ENCODE results near the gene SLC29A3. TPM values are rescaled to one million over a fixed set of nuclear protein-coding genes. Genes with fewer than 3 reads are reported as not detected.
A peak's percentile ranks its signal among the peaks of the same experiment; 100 is the strongest.

Gene SLC29A3
- total and polyA plus RNA-seq, 5 experiments from 2014 or later = 3.7 to 10.4 (median 8.2) TPM

DNA sequence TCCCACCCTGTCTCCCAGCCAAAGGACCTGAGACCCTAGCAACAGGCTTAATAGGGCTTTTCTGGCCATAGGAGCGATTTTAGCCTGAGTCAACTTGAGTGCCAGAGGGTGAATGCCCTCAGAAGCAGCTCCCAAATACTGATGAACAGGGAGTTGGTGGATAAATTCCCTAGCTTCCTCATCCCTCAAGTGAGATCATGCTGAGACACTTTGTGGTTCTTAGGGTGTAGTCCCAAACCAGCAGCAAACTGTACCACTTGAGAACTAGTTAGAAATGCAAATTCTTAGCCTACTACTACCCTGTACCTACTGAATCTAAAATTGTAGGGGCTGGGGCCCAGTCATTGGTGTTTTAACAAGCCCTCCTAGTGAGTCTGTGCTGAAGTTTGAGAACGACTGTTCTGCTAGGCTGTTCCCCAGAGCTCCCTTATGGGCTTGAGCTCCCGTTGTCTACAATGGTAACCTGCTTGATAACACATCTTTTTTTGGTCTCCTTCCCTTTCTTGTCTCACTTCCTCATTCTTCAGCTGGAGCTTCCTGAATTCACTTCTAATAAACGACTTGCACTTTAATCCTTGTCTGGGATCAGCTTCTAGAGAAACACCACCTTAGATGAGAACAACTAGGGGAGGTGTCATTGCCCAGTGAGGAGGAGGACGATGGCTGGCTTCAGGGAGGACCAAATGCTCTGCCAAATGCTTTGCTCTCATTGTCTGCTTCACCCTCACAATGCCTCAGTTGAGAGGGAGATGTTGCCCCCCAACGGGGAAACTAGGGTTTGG, 59.5 kb downstream of the SLC29A3 start:
- POLR2A ChIA-PET = interaction anchor here (1.0 to 1.5 kb wide), 2 partner anchors 58 to 395 kb away, joined by 3 to 4 read pairs; partner anchors contain the start of gene VSIR
- H3K27me3 Mint-ChIP-seq = peaks cover 0 to 7% (median 0%) of the 10 kb centered on the region in 5 donors
- H3K4me3 Mint-ChIP-seq = peak overlapping the region in 1 of 10 donors; percentile 11
- no peaks in the 10 kb centered on the region for H3K9me3 Mint-ChIP-seq
- no peaks in the 10 kb centered on the region for H3K36me3 Mint-ChIP-seq
- no peak for DNase-seq
- ATAC-seq = no peak
- H3K4me1 Mint-ChIP-seq = peaks cover 2 to 27% (median 7%) of the 10 kb centered on the region in 4 donors
- peak overlapping the region in 3 of 10 donors; percentile 25 to 46 (median 27) for H3K27ac Mint-ChIP-seq

DNA sequence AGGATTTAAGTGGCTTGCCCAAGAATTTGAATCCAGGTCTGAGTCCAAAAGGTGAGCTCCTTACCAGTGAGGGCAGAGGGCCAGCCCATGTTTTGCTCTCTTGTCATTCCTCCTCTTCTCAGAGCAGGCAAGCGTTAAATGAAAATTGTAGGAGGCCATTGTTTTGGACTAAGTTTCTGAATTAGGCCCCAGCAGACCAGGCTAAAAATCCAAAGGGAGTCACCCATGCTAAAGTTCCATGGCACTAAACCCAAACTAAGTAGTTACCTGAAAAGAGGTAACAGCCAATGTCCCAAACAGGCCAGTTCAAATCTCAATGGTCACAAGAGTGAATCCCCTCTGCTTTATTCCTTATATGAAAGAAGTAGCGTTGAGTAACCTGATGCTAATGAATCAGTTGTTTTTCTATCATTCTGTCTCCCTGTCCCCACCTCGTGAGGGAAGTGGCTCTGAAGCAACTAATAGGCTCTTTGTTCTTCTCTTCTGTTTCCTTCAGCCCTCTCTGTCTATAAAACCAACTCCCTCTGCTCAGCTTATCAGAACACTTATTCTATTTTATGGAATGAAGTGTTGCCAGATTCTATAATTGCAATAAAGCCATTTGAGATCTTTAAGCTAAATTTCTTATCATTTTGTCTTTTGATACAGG, 60.2 kb downstream of the SLC29A3 start:
- DNase-seq (no peak), ATAC-seq (no peak)
- H3K4me3 Mint-ChIP-seq = no peak overlapping the region
- H3K4me1 Mint-ChIP-seq = peaks cover 2 to 24% (median 7%) of the 10 kb centered on the region in 4 donors
- no peak overlapping the region for H3K27ac Mint-ChIP-seq
- H3K9me3 Mint-ChIP-seq = no peaks in the 10 kb centered on the region
- POLR2A ChIA-PET = no interaction called here
- peaks cover 0 to 5% (median 0%) of the 10 kb centered on the region in 5 donors for H3K27me3 Mint-ChIP-seq
- no peaks in the 10 kb centered on the region for H3K36me3 Mint-ChIP-seq

DNA sequence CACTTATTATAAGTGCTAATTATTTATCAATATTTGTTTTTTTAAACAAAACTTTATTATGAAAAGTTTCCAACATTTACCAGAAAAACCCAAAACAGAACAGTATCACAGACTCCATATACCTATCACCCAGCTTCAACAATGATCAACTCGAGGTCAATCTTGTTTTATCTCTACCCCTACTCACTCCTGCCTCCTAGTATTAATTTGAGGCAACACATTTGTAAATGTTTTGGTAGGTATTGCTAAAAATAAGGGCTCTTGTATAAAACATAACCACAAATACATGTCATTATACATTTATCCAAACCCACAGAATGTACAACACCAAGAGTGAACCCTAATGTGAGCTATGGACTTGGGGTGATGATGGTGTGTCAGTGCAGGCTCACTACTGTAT, 61.8 kb downstream of the SLC29A3 start:
- POLR2A ChIA-PET = interaction anchor here (1.2 kb wide), 1 partner anchor 327 kb away, joined by 3 read pairs; no protein-coding TSS in a partner anchor
- ATAC-seq (no peak), DNase-seq (no peak)
- no peak overlapping the region for H3K4me3 Mint-ChIP-seq
- H3K4me1 Mint-ChIP-seq = peaks cover 2 to 26% (median 7%) of the 10 kb centered on the region in 4 donors
- H3K27me3 Mint-ChIP-seq = peaks cover 0 to 3% (median 0%) of the 10 kb centered on the region in 5 donors
- no peaks in the 10 kb centered on the region for H3K36me3 Mint-ChIP-seq
- no peaks in the 10 kb centered on the region for H3K9me3 Mint-ChIP-seq
- peak overlapping the region in 1 of 10 donors; percentile 47 for H3K27ac Mint-ChIP-seq

DNA sequence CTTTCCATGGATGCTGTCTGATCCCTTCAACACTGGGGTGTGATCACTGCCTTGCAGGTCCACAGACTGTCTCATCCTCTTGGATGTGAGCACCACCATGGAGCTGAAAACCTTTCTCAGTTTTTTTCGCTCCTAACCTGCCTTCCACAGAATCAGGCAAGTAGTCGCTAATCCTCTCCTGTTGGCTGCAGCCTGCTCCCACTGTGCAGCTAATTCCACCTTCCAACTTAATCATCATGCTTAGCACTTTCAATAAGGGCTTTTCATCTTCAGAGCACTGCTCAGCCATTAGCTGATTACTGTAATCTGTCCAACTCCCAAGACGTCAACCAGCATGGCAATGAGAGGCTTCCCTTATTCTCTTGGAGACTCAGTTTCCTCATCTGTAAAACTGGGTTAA, 62.6 kb downstream of the SLC29A3 start:
- Mint-ChIP-seq H3K4me3 (no peak overlapping the region), H3K27me3 (peaks cover 0 to 3% (median 0%) of the 10 kb centered on the region in 5 donors), H3K36me3 (no peaks in the 10 kb centered on the region), H3K27ac (no peak overlapping the region), H3K9me3 (no peaks in the 10 kb centered on the region), H3K4me1 (peaks cover 2 to 20% (median 5%) of the 10 kb centered on the region in 4 donors)
- ATAC-seq (no peak), DNase-seq (no peak)
- POLR2A ChIA-PET = interaction anchor here (1.2 kb wide), 1 partner anchor 327 kb away, joined by 3 read pairs; no protein-coding TSS in a partner anchor

DNA sequence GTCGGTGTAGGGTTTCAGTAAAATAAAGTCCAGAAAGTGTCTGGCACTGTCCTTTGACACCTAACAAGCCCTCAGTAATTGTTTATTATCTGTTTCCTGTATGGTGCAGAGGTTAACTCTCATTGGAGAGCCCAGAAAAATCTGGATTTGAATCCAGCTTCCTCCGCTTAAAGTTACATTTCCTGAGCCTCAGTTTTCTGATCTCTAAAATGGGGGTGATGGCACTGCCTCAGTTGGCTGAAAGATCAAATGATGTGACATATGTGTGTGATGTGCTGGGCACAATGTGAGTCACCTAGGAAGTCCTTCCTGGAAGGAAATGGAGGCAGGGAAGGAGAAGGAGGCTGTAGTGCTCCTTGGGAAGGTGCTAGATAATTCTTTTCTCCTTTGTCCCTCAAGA, 63.0 kb downstream of the SLC29A3 start:
- DNase-seq (no peak), ATAC-seq (no peak)
- Mint-ChIP-seq H3K9me3 (no peaks in the 10 kb centered on the region), H3K27ac (no peak overlapping the region), H3K27me3 (peaks cover 0 to 3% (median 0%) of the 10 kb centered on the region in 5 donors), H3K4me3 (no peak overlapping the region), H3K4me1 (peaks cover 2 to 15% (median 5%) of the 10 kb centered on the region in 4 donors), H3K36me3 (no peaks in the 10 kb centered on the region)
- POLR2A ChIA-PET = interaction anchor here (1.2 kb wide), 1 partner anchor 326 kb away, joined by 3 read pairs; no protein-coding TSS in a partner anchor

- Mint-ChIP-seq H3K27ac (peak overlapping the region in 1 of 10 donors; percentile 49), H3K36me3 (no peaks in the 10 kb centered on the region), H3K9me3 (no peaks in the 10 kb centered on the region), H3K4me1 (peaks cover 0 to 9% (median under 1%) of the 10 kb centered on the region in 4 donors), H3K4me3 (no peak overlapping the region), H3K27me3 (peaks cover 0 to 3% (median 2%) of the 10 kb centered on the region in 5 donors)
- POLR2A ChIA-PET = interaction anchor here (0.5 to 1.1 kb wide), 3 partner anchors 18 to 281 kb away, joined by 3 to 4 read pairs (median 3); partner anchors contain the start of gene SLC29A3
- DNase-seq (no peak), ATAC-seq (no peak)
These were observed 63.7 kb downstream of the SLC29A3 start for GRCh38 chr10:71382757-71383156.

- Mint-ChIP-seq H3K27ac (no peak overlapping the region), H3K4me1 (peaks cover 0 to 2% (median 0%) of the 10 kb centered on the region in 4 donors), H3K4me3 (no peak overlapping the region), H3K9me3 (no peaks in the 10 kb centered on the region), H3K36me3 (no peaks in the 10 kb centered on the region), H3K27me3 (peaks cover 2 to 11% (median 9%) of the 10 kb centered on the region in 5 donors)
- ATAC-seq (peak; percentile 86), DNase-seq (peak; percentile 49 to 76 (median 68))
- POLR2A ChIA-PET = interaction anchor here (1.2 kb wide), 1 partner anchor 324 kb away, joined by 3 read pairs; no protein-coding TSS in a partner anchor
These were observed 65.1 kb downstream of the SLC29A3 start for GRCh38 chr10:71383972-71384687.

DNA sequence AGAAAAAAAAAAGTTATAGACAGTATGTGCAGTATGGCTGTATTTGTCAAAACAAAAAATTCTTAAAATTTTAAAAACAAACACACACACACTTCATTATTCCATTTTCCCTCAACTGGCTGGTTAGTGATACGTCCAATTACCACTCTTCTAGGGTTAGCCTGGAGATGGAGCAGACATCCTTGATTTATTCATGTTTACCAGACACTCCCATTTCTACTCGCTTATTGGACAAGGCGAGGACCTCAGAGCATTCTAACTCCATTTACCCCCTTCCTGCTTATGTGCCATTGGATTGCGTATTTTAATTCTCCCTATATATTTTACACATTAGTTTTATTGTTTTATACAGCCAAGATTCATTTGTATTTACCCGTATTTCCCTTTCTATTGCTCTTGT, 69.1 kb downstream of the SLC29A3 start:
- POLR2A ChIA-PET = no interaction called here
- Mint-ChIP-seq H3K27ac (no peak overlapping the region), H3K36me3 (no peaks in the 10 kb centered on the region), H3K4me3 (no peak overlapping the region), H3K9me3 (no peaks in the 10 kb centered on the region), H3K27me3 (peaks cover 8 to 43% (median 25%) of the 10 kb centered on the region in 5 donors), H3K4me1 (peaks cover 0 to 4% (median under 1%) of the 10 kb centered on the region in 4 donors)
- DNase-seq = no peak
- ATAC-seq = no peak

- no peak for ATAC-seq
- Mint-ChIP-seq H3K4me1 (peaks cover 0 to 4% (median under 1%) of the 10 kb centered on the region in 4 donors), H3K9me3 (no peaks in the 10 kb centered on the region), H3K27ac (no peak overlapping the region), H3K4me3 (no peak overlapping the region), H3K27me3 (peaks cover 9 to 49% (median 30%) of the 10 kb centered on the region in 5 donors), H3K36me3 (no peaks in the 10 kb centered on the region)
- DNase-seq = no peak
- POLR2A ChIA-PET = interaction anchor here (0.6 kb wide), 1 partner anchor 182 kb away, joined by 3 read pairs; no protein-coding TSS in a partner anchor
These were observed 69.7 kb downstream of the SLC29A3 start for GRCh38 chr10:71388583-71389310.

- POLR2A ChIA-PET = interaction anchor here (0.6 kb wide), 1 partner anchor 181 kb away, joined by 3 read pairs; no protein-coding TSS in a partner anchor
These were observed 70.9 kb downstream of the SLC29A3 start for GRCh38 chr10:71389768-71390460.

GRCh38 chr10:71390461-71390835, 71.4 kb downstream of the SLC29A3 start:
- H3K27ac Mint-ChIP-seq = no peak overlapping the region
- POLR2A ChIA-PET = no interaction called here
- no peak overlapping the region for H3K4me3 Mint-ChIP-seq
- peaks cover 0 to 4% (median under 1%) of the 10 kb centered on the region in 4 donors for H3K4me1 Mint-ChIP-seq
- H3K9me3 Mint-ChIP-seq = no peaks in the 10 kb centered on the region
- no peaks in the 10 kb centered on the region for H3K36me3 Mint-ChIP-seq
- peaks cover 16 to 66% (median 44%) of the 10 kb centered on the region in 5 donors for H3K27me3 Mint-ChIP-seq
- ATAC-seq (peak in 1 of 2 donors; percentile 25), DNase-seq (no peak)

More at GRCh38 chr10:71389768-71390460, 70.9 kb downstream of the SLC29A3 start:
- no peak overlapping the region for H3K27ac Mint-ChIP-seq
- no peaks in the 10 kb centered on the region for H3K36me3 Mint-ChIP-seq
- peaks cover 13 to 61% (median 39%) of the 10 kb centered on the region in 5 donors for H3K27me3 Mint-ChIP-seq
- ATAC-seq = no peak
- DNase-seq = no peak
- peaks cover 0 to 4% (median under 1%) of the 10 kb centered on the region in 4 donors for H3K4me1 Mint-ChIP-seq
- no peak overlapping the region for H3K4me3 Mint-ChIP-seq
- H3K9me3 Mint-ChIP-seq = no peaks in the 10 kb centered on the region
